ENCODE data around the gene EMC9.

EMC9 gene

DNA sequence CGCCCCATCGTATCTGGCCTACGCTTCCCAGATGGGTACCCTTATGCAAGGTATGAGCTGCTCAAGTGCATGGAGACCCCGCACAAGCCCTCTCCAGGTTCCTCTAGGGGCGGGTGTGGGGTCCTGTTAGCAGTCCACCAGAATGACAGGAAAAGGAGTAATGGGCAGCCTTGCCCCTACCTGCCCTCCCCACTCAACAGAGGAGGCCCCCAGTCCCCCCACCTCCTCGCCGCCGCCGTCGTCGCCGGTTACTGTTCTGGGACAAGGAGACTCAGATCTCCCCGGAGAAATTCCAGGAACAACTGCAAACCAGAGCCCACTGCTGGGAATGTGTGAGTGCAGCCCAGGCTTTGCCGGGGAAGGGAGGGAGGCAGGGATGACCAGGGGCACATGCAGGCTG lies 36.5 kb upstream of the EMC9 start:
- Histone ChIP-seq H3K9me3 (ENCODE audit: control insufficient read depth, insufficient read depth, low read length) (no peaks in the 10 kb centered on the region), H3K4me2 (ENCODE audit: low read length) (no peak overlapping the region), H3K9me2 (replicated peaks; ENCODE audit: control insufficient read depth, low read length) (no peaks in the 10 kb centered on the region), H3F3A (ENCODE audit: control insufficient read depth, insufficient read depth) (peaks cover 5% of the 10 kb centered on the region; the same call in 1 of the 2 replicates), H4K20me1 (ENCODE audit: control insufficient read depth, insufficient read depth, low read depth, low read length) (no peaks in the 10 kb centered on the region), H3K4me1 (ENCODE audit: control insufficient read depth, low read length) (no peaks in the 10 kb centered on the region), H3K36me3 (ENCODE audit: control insufficient read depth, low read length) (peaks cover 50% of the 10 kb centered on the region), H3K4me3 (ENCODE audit: low read length) (no peak overlapping the region), H3K79me2 (ENCODE audit: control insufficient read depth, low read length) (no peaks in the 10 kb centered on the region), H3K27ac (ENCODE audit: low read depth, low read length) (no peak overlapping the region), H3K27me3 (ENCODE audit: control insufficient read depth, low read length) (no peaks in the 10 kb centered on the region)
- TF ChIP-seq EZH2phosphoT487 (IDR thresholded peaks at IDR 0.05; ENCODE audit: borderline replicate concordance, low read length), result no peak
- TF ChIP-seq, protein P1, sequence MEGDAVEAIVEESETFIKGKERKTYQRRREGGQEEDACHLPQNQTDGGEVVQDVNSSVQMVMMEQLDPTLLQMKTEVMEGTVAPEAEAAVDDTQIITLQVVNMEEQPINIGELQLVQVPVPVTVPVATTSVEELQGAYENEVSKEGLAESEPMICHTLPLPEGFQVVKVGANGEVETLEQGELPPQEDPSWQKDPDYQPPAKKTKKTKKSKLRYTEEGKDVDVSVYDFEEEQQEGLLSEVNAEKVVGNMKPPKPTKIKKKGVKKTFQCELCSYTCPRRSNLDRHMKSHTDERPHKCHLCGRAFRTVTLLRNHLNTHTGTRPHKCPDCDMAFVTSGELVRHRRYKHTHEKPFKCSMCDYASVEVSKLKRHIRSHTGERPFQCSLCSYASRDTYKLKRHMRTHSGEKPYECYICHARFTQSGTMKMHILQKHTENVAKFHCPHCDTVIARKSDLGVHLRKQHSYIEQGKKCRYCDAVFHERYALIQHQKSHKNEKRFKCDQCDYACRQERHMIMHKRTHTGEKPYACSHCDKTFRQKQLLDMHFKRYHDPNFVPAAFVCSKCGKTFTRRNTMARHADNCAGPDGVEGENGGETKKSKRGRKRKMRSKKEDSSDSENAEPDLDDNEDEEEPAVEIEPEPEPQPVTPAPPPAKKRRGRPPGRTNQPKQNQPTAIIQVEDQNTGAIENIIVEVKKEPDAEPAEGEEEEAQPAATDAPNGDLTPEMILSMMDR (IDR thresholded peaks at IDR 0.05; ENCODE audit: low read depth, low read length, poor library complexity, severe bottlenecking), result no peak

DNA sequence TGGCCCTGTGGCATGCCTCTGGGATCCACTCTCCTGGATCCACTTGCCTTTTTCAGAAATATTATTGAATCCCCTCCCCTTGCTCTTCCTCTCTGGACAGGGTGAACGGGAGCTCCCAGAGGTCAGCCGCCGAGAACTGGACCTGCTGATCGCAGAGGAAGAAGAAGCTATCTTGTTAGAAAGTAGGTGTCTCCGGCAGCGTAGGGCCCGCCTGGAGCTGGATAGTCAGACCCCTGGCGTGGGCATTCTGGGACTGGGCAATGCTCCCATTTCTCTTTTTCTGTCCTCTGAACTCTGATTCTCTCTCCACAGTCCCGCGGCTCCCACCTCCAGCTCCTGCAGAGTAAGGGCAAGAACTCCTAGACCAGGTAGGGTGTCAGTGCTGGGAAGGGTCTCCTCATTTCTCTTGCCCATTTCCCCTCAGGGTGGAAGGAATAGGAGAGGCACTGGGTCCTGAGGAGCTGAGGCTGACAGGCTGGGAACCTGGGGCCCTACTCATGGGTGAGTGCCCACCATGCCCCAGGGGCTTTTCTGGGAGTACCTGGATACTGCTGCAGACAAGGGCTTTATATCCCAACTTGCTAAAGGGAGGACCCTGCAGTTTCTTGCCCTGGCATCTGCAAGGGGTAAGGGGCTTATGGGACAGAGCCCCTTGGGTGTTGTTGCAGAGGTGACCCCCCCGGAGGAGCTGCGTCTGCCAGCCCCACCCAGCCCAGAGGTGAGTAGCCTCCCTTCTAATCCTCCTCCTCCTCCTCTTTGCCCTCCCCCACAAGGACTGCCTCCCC lies 35.8 kb upstream of the EMC9 start:
- peaks cover 43% of the 10 kb centered on the region for H3K36me3 ChIP-seq (ENCODE audit: control insufficient read depth, low read length)

DNA sequence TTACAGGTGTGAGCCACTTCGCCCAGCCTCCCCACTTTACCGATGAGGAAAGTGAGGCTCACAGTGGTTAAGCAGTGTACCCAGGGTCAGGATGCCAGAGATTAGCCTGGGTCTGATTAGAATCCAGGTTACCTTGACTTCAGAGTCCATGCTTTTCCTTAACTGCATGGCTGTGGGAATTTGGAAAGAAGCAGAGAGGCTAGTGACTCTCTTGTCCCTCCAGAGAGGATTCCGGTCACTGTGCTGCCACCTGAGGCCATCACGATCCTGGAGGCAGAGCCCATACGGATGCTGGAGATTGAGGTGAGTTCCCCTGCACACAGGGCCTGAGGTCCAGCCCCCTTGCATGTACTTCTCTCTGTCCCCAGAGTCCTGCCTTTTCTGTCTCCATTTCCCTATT lies 35.2 kb upstream of the EMC9 start:
- Histone ChIP-seq H3K27me3 (ENCODE audit: control insufficient read depth, low read length) (no peaks in the 10 kb centered on the region), H3K4me3 (ENCODE audit: low read length) (no peak overlapping the region), H3K27ac (ENCODE audit: low read depth, low read length) (no peak overlapping the region), H3K79me2 (ENCODE audit: control insufficient read depth, low read length) (no peaks in the 10 kb centered on the region; the same call in 1 of the 2 replicates), H3F3A (ENCODE audit: control insufficient read depth, insufficient read depth) (peaks cover 5% of the 10 kb centered on the region; the same call in 1 of the 2 replicates), H3K4me2 (ENCODE audit: low read length) (no peak overlapping the region), H3K9me2 (replicated peaks; ENCODE audit: control insufficient read depth, low read length) (no peaks in the 10 kb centered on the region), H4K20me1 (ENCODE audit: control insufficient read depth, insufficient read depth, low read depth, low read length) (no peaks in the 10 kb centered on the region), H3K36me3 (ENCODE audit: control insufficient read depth, low read length) (peaks cover 37% of the 10 kb centered on the region), H3K4me1 (ENCODE audit: control insufficient read depth, low read length) (peaks cover 10% of the 10 kb centered on the region), H3K9me3 (ENCODE audit: control insufficient read depth, insufficient read depth, low read length) (no peaks in the 10 kb centered on the region)
- TF ChIP-seq EZH2phosphoT487 (IDR thresholded peaks at IDR 0.05; ENCODE audit: borderline replicate concordance, low read length), result no peak
- TF ChIP-seq, protein P1 (IDR thresholded peaks at IDR 0.05; ENCODE audit: low read depth, low read length, poor library complexity, severe bottlenecking), result no peak

More for the DNA sequence above, 35.8 kb upstream of the EMC9 start:
- Histone ChIP-seq H3K27me3 (ENCODE audit: control insufficient read depth, low read length) (no peaks in the 10 kb centered on the region), H3K27ac (ENCODE audit: low read depth, low read length) (no peak overlapping the region), H3K4me1 (ENCODE audit: control insufficient read depth, low read length) (peaks cover 4% of the 10 kb centered on the region), H3K4me2 (ENCODE audit: low read length) (no peak overlapping the region), H3K79me2 (ENCODE audit: control insufficient read depth, low read length) (no peaks in the 10 kb centered on the region; the same call in 1 of the 2 replicates), H4K20me1 (ENCODE audit: control insufficient read depth, insufficient read depth, low read depth, low read length) (no peaks in the 10 kb centered on the region), H3K4me3 (ENCODE audit: low read length) (no peak overlapping the region), H3F3A (ENCODE audit: control insufficient read depth, insufficient read depth) (peaks cover 5% of the 10 kb centered on the region; the same call in 1 of the 2 replicates), H3K9me3 (ENCODE audit: control insufficient read depth, insufficient read depth, low read length) (no peaks in the 10 kb centered on the region), H3K9me2 (replicated peaks; ENCODE audit: control insufficient read depth, low read length) (no peaks in the 10 kb centered on the region)
- no peak for TF ChIP-seq EZH2phosphoT487 (IDR thresholded peaks at IDR 0.05; ENCODE audit: borderline replicate concordance, low read length)

DNA sequence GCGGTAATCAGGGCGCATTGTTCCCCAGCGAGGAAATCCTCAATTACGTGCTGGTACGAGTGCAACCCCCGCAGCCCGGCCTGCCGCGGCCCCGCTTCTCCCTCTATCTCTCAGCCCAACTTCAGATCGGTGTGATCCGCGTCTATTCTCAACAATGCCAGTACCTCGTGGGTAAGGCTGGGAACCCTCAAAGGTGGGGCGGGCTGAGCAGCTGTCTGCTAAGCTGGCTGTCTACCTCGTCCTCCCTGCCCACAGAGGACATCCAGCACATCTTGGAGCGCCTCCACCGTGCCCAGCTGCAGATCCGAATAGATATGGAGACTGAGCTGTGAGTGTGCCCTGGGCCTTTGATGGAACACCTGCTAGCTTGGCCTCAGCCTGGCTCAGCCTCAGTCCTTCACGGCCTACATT lies 31.5 kb upstream of the EMC9 start:
- Histone ChIP-seq H3K4me2 (ENCODE audit: low read length) (peak overlapping the region; percentile 77), H3K4me3 (ENCODE audit: low read length) (peak overlapping the region; percentile 78; the same call in 1 of the 2 replicates), H3K27me3 (ENCODE audit: control insufficient read depth, low read length) (no peaks in the 10 kb centered on the region), H3F3A (ENCODE audit: control insufficient read depth, insufficient read depth) (peaks cover 2% of the 10 kb centered on the region; the same call in 1 of the 2 replicates), H3K79me2 (ENCODE audit: control insufficient read depth, low read length) (no peaks in the 10 kb centered on the region; the same call in 1 of the 2 replicates), H3K9me3 (ENCODE audit: control insufficient read depth, insufficient read depth, low read length) (no peaks in the 10 kb centered on the region), H3K27ac (ENCODE audit: low read depth, low read length) (no peak overlapping the region), H4K20me1 (ENCODE audit: control insufficient read depth, insufficient read depth, low read depth, low read length) (no peaks in the 10 kb centered on the region), H3K9me2 (replicated peaks; ENCODE audit: control insufficient read depth, low read length) (no peaks in the 10 kb centered on the region), H3K36me3 (ENCODE audit: control insufficient read depth, low read length) (peaks cover 3% of the 10 kb centered on the region; the same call in 1 of the 2 replicates), H3K4me1 (ENCODE audit: control insufficient read depth, low read length) (peaks cover 22% of the 10 kb centered on the region)
- TF ChIP-seq, protein P1 (IDR thresholded peaks at IDR 0.05; ENCODE audit: low read depth, low read length, poor library complexity, severe bottlenecking), result no peak
- no peak for TF ChIP-seq EZH2phosphoT487 (IDR thresholded peaks at IDR 0.05; ENCODE audit: borderline replicate concordance, low read length)

Measured in DOHH2 (cell line).